OCI-LY7 (cell line): Measurements from ENCODE around the gene IFT81.

Experiments used
- CTCF ChIP-seq: fragments of 200-600 bp; sonication (generic); conservative IDR thresholded peaks from 2 replicates; pipeline ENCODE4 v1.5.1; 2014; ENCODE audit warnings: mild to moderate bottlenecking, antibody characterized with exemption, low read length, moderate library complexity, mixed read lengths
- EZH2phosphoT487 ChIP-seq: fragments of 200-600 bp; sonication (generic); IDR thresholded peaks from 2 replicates; pipeline ENCODE4 v1.6.1; 2018; ENCODE audit warnings: low read depth, borderline replicate concordance, mild to moderate bottlenecking, mixed run types, antibody characterized with exemption, low read length, moderate library complexity, mixed read lengths

- TF ChIP-seq CTCF (no peak), EZH2phosphoT487 (no peak)
Observed at GRCh38 chr12:110156766-110157165, 32.6 kb downstream of the IFT81 start.
